GM13976 (cell line): ENCODE results near the gene NELL2.

ENCODE experiments used
- DNase-seq: peaks from one replicate; pipeline ENCODE4 v3.0.0; 2012; ENCODE audit warnings: low spot score
- in situ Hi-C: fragments of 300-500 bp; cut with MboI; formaldehyde crosslinking; loops from one replicate; pipeline ENCODE4 v1.12.0; 2022; ENCODE audit warnings: low sequenced_read_pairs, mixed read lengths, inconsistent platforms; ENCODE audit not compliant: unreplicated experiment
- TF ChIP-seq, protein P1 (sequence below): IDR thresholded peaks from 2 replicates; pipeline ENCODE4 v1.5.1; 2012; ENCODE audit warnings: borderline replicate concordance, mild to moderate bottlenecking; ENCODE audit not compliant: insufficient read depth; ENCODE audit errors: extremely low read depth, missing control alignments, control extremely low read depth

The NELL2 gene

DNA sequence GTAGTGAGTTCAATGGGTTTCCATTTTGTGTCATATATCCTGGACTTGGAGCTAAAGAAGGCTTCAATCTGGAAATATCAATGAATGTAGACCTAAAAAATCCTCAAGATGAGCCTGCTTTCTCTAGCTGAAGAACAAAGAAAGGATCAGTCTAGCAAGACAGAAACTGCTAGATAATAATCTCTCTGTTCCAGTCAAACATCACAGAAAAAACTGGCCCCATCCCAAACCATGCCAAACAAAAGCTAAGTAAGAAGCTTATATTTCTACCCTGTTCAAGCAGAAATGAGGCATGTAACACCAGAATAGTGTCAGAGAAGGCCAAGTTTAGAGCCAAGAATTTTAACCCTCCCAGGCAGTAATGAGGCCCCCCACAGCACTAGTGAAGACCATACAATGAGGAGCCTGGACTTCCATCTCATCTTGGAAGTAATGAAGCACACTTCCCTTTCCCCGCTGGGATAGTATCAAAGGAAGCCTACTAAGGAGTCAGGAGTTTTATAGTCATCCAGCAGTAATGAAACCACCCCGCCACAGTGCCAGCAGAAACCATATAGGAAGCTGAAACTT is 95.8 kb downstream of the NELL2 start:
- in situ Hi-C loops, result no loop called here

DNA sequence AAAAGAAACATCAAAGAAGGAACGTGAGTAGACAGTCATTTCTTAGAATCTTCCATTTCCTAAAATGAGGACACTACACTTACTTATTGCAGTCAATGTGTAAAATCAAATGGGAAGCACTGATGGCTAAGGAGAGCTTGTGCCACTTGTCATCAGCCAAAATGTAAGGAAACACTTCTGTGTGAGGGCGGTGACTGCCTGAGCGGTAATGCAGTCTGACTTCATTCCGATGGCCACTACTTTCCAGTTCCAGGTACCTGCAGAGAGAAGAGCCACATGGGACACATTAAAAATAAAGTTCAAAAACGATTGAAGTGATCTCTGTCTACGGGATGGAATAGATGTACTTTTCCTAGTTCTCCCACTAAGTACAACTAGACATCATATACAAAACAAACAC is 96.3 kb downstream of the NELL2 start:
- in situ Hi-C loops, result no loop called here
- TF ChIP-seq, protein P1, sequence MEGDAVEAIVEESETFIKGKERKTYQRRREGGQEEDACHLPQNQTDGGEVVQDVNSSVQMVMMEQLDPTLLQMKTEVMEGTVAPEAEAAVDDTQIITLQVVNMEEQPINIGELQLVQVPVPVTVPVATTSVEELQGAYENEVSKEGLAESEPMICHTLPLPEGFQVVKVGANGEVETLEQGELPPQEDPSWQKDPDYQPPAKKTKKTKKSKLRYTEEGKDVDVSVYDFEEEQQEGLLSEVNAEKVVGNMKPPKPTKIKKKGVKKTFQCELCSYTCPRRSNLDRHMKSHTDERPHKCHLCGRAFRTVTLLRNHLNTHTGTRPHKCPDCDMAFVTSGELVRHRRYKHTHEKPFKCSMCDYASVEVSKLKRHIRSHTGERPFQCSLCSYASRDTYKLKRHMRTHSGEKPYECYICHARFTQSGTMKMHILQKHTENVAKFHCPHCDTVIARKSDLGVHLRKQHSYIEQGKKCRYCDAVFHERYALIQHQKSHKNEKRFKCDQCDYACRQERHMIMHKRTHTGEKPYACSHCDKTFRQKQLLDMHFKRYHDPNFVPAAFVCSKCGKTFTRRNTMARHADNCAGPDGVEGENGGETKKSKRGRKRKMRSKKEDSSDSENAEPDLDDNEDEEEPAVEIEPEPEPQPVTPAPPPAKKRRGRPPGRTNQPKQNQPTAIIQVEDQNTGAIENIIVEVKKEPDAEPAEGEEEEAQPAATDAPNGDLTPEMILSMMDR, result no peak
- DNase-seq, result no peak

More for the DNA sequence above, 95.8 kb downstream of the NELL2 start:
- DNase-seq, result no peak
- TF ChIP-seq, protein P1, result no peak

DNA sequence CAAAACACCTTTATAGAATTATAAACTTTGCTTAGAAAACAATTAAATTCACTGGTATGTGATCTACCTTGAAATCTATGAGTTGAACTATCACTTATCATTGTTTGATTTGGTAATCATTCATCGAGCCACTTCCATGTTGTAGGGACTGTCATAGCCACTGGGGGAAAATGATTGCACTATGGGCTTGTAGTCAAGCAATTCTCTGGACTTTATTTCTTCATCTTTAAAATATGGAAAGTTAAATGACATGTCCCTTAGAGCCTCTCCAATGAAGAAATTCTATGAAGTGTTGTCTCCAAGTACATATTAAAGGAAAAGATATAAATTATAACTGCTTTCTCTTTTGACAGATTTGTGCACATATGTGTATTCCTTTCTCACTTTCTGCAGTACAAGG is 97.3 kb downstream of the NELL2 start:
- TF ChIP-seq, protein P1, result no peak
- in situ Hi-C loops, result no loop called here
- DNase-seq, result no peak

DNA sequence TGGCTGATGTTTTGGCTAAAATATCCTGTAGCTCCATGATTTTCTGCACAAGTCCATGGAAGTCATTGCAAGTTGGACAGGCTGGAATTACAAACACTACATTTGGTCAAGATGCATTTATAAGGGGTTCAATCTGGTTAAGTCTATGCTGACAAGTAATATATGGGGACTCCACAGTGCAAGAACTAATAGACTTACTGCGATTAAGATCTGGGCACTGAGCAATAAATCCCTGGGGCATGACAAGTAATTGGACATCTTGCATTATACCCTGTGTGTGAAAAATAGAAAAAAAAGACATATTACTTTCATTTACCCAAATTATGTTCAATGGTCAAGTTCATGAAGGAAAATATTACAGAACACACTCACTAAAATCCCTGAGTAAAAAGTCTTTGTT is 99.1 kb downstream of the NELL2 start:
- no peak for DNase-seq
- in situ Hi-C loops, result no loop called here
- TF ChIP-seq, protein P1, result no peak

DNA sequence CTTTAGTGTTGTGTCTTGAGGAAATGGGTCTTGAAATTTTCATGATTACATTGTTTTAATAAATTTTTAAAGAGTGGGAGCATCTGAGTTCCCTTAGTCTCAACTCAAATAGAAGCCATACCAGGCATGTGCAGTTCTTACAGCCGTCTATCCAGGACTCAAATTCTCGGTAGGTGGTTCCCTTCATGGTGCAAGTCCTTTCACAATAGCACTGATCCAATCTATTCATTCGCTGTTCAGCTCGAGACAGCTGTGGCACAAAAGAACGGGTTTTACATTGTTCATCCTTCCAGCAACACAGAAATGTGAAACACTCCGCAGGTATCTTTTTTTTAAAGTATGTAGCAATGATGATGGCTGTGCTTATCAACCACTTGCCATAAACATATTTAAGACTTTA is 100.2 kb downstream of the NELL2 start:
- DNase-seq, result no peak
- in situ Hi-C loops, result no loop called here
- TF ChIP-seq, protein P1, result no peak

DNA sequence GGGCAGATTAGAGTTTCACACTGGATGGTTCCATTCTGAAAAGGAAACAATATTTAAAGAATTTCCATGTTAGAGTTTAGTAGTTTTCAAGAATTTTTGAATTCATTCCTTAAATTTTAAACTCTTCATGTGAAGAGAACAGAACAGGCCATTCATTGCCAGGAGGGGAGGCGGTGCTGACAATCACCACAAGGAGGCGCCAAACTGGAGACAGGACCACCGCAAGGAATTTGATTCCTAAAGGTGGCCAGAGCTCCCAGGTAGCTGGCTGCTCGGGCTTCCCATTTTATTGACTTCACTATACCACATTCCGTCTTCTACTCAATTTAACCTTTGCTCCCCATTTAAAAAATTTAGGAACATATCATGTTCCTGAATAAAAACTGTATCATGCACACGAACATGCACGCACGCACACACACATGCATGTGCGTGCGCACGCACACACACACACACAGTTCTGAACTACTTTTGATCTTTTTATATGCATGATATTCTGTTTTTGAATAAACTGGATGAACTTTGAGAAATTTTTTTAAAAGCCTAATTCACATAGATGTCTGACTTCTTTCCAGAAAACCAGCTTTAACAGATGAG is 101.2 kb downstream of the NELL2 start:
- TF ChIP-seq, protein P1, result peak; percentile 78
- peak; percentile 36 for DNase-seq
- in situ Hi-C loops, result no loop called here
